Measurements from ENCODE around the gene FRAS1.

Gene FRAS1

GRCh38 chr4:78567500-78568060 lies 510.5 kb downstream of the FRAS1 start:
- H3K9me3 Mint-ChIP-seq = no peaks in the 10 kb centered on the region
- no peak overlapping the region for H3K4me3 Mint-ChIP-seq
- TF ChIP-seq CTCF (IDR thresholded peaks at IDR 0.05; ENCODE audit: unreplicated experiment in 3 of 3) = no peak
- H3K36me3 Mint-ChIP-seq (ENCODE audit: low read depth) = no peaks in the 10 kb centered on the region
- H3K4me1 Mint-ChIP-seq = no peaks in the 10 kb centered on the region
- H3K27me3 Mint-ChIP-seq (ENCODE audit: low read depth) = no peaks in the 10 kb centered on the region
- no peak overlapping the region for H3K27ac Mint-ChIP-seq

- peak overlapping the region in 1 of 3 experiments; percentile 55 for H3K27ac Mint-ChIP-seq
- H3K4me1 Mint-ChIP-seq = no peaks in the 10 kb centered on the region
- no peaks in the 10 kb centered on the region for H3K27me3 Mint-ChIP-seq (ENCODE audit: low read depth)
- TF ChIP-seq CTCF (IDR thresholded peaks at IDR 0.05; ENCODE audit: unreplicated experiment in 3 of 3) = no peak
- no peaks in the 10 kb centered on the region for H3K36me3 Mint-ChIP-seq (ENCODE audit: low read depth)
- no peak overlapping the region for H3K4me3 Mint-ChIP-seq
- no peaks in the 10 kb centered on the region for H3K9me3 Mint-ChIP-seq
These were observed 511.6 kb downstream of the FRAS1 start for GRCh38 chr4:78568640-78569305.

- peak overlapping the region in 1 of 3 experiments; percentile 55 for H3K27ac Mint-ChIP-seq
These were observed 512.2 kb downstream of the FRAS1 start for GRCh38 chr4:78569306-78569821.

GRCh38 chr4:78570117-78570516 lies 513.0 kb downstream of the FRAS1 start:
- H3K9me3 Mint-ChIP-seq = no peaks in the 10 kb centered on the region
- H3K4me1 Mint-ChIP-seq = no peaks in the 10 kb centered on the region
- TF ChIP-seq CTCF (IDR thresholded peaks at IDR 0.05; ENCODE audit: unreplicated experiment in 3 of 3) = no peak
- H3K27me3 Mint-ChIP-seq (ENCODE audit: low read depth) = no peaks in the 10 kb centered on the region
- H3K36me3 Mint-ChIP-seq (ENCODE audit: low read depth) = no peaks in the 10 kb centered on the region
- no peak overlapping the region for H3K4me3 Mint-ChIP-seq
- H3K27ac Mint-ChIP-seq = no peak overlapping the region

More at GRCh38 chr4:78569306-78569821, 512.2 kb downstream of the FRAS1 start:
- H3K27me3 Mint-ChIP-seq (ENCODE audit: low read depth) = no peaks in the 10 kb centered on the region
- H3K9me3 Mint-ChIP-seq = no peaks in the 10 kb centered on the region
- no peaks in the 10 kb centered on the region for H3K4me1 Mint-ChIP-seq
- no peak for TF ChIP-seq CTCF (IDR thresholded peaks at IDR 0.05; ENCODE audit: unreplicated experiment in 3 of 3)
- no peak overlapping the region for H3K4me3 Mint-ChIP-seq
- H3K36me3 Mint-ChIP-seq (ENCODE audit: low read depth) = no peaks in the 10 kb centered on the region

- Mint-ChIP-seq H3K36me3 (ENCODE audit: low read depth) (no peaks in the 10 kb centered on the region), H3K9me3 (peaks cover 3% of the 10 kb centered on the region), H3K4me1 (no peaks in the 10 kb centered on the region), H3K4me3 (no peak overlapping the region), H3K27me3 (ENCODE audit: low read depth) (no peaks in the 10 kb centered on the region), H3K27ac (no peak overlapping the region)
- TF ChIP-seq CTCF (IDR thresholded peaks at IDR 0.05; ENCODE audit: unreplicated experiment in 3 of 3) = no peak
These were observed 514.7 kb downstream of the FRAS1 start for GRCh38 chr4:78571804-78572203.

Measured in nephron (organoid).